K562 (cell line): ENCODE results near the gene MIEN1. TPM values are rescaled to one million over a fixed set of nuclear protein-coding genes. Genes with fewer than 3 reads are reported as not detected.

Experiments
- CXXC5 ChIP-seq: fragments of 250-450 bp; sonication (Bioruptor Pico); IDR thresholded peaks from 2 replicates; pipeline ENCODE4 v1.8.0; 2022; ENCODE audit warnings: inconsistent platforms, mild to moderate bottlenecking, moderate library complexity
- FOXK1 ChIP-seq: sonication (generic); formaldehyde crosslinking; IDR thresholded peaks from 2 replicates; pipeline ENCODE4 v1.8.0; 2022; ENCODE audit warnings: missing genetic modification reagents, mild to moderate bottlenecking, borderline replicate concordance
- FOXP1 ChIP-seq: sonication (generic); formaldehyde crosslinking; IDR thresholded peaks from 2 replicates; pipeline ENCODE4 v1.8.0; 2022; ENCODE audit warnings: mild to moderate bottlenecking, missing genetic modification reagents
- GTF2A2 ChIP-seq: IDR thresholded peaks from 2 replicates; pipeline ENCODE4 v1.6.1; 2016; ENCODE audit warnings: mild to moderate bottlenecking, missing genetic modification characterization, missing compliant biosample characterization
- KLF16 ChIP-seq: IDR thresholded peaks from 2 replicates; pipeline ENCODE4 v1.6.1; 2016; ENCODE audit warnings: antibody characterized with exemption
- MCM5 ChIP-seq: fragments of 450-650 bp; IDR thresholded peaks from 2 replicates; pipeline ENCODE4 v1.6.1; 2016; ENCODE audit warnings: low read depth
- RBM25 ChIP-seq: fragments of 200-400 bp; formaldehyde crosslinking; IDR thresholded peaks from 2 replicates; pipeline ENCODE4 v1.6.1; 2018; ENCODE audit warnings: low read length, low read depth, moderate library complexity; ENCODE audit not compliant: severe bottlenecking
- SMARCA4 ChIP-seq: fragments of 450-650 bp; IDR thresholded peaks from 2 replicates; pipeline ENCODE4 v1.6.1; 2016
- TBP ChIP-seq: optimal IDR thresholded peaks from 2 replicates; pipeline ENCODE3; 2011; ENCODE audit warnings: low read depth, low read length, improper control_type of control experiment
- ZBTB17 ChIP-seq: fragments of 450-650 bp; formaldehyde crosslinking; IDR thresholded peaks from 2 replicates; pipeline ENCODE4 v1.4.0; 2020; ENCODE audit warnings: mild to moderate bottlenecking
- ZNF41 ChIP-seq: fragments of 250-450 bp; sonication (Bioruptor Pico); conservative IDR thresholded peaks from 2 replicates; pipeline ENCODE4 v1.4.0; 2020; ENCODE audit warnings: mild to moderate bottlenecking
- ZNF445 ChIP-seq: fragments of 250-450 bp; sonication (Bioruptor Pico); IDR thresholded peaks from 2 replicates; pipeline ENCODE4 v1.4.0; 2020; ENCODE audit warnings: low read depth, mild to moderate bottlenecking, moderate library complexity
- ZZZ3 ChIP-seq: fragments of 450-650 bp; IDR thresholded peaks from 2 replicates; pipeline ENCODE4 v1.6.1; 2016; ENCODE audit warnings: antibody characterized with exemption, mild to moderate bottlenecking, moderate library complexity
- polyA plus RNA-seq, 8 experiments: library from polyadenylated mRNA; depleted of rRNA in 4 of 8; stranded (reverse) in 5 of 8; unstranded in 3 of 8; fragments of >200 nt; fragmentation: Nextera tagmentation in 2 of 8; fragmentation: Illumina TruSeq in 1 of 8; extraction: Ambion mirVana in 2 of 8; extraction: Trizol in 1 of 8; gene quantifications; 2 replicates each; pipeline versions ENCODE4 v1.2.1 to v1.2.3, GENCODE V29; 2011 to 2014; ENCODE audit warnings: inconsistent platforms in 1 of 8, missing spikeins in 1 of 8
- total RNA-seq, 7 experiments: library from RNA; depleted of rRNA in 6 of 7; stranded (reverse); fragments of >200 nt in 6 of 7; fragmentation: Illumina TruSeq in 2 of 7; extraction: Trizol in 2 of 7; gene quantifications; 2 replicates each; pipeline versions ENCODE4 v1.2.1 to v1.2.3, GENCODE V29; 2011 to 2021; ENCODE audit warnings: low replicate concordance in 1 of 7
- TF ChIP-seq, protein P1 (sequence below): fragments of 450-650 bp; IDR thresholded peaks from 2 replicates; pipeline ENCODE4 v1.6.1; 2016; ENCODE audit warnings: antibody characterized with exemption
- TF ChIP-seq, protein P2 (sequence below): fragments of 450-650 bp; formaldehyde crosslinking; IDR thresholded peaks from 2 replicates; pipeline ENCODE4 v1.4.0; 2020; ENCODE audit warnings: mild to moderate bottlenecking, moderate library complexity
- TF ChIP-seq, protein P3 (sequence below): sonication (generic); formaldehyde crosslinking; IDR thresholded peaks from 2 replicates; pipeline ENCODE4 v1.8.1; 2023; ENCODE audit warnings: mild to moderate bottlenecking, missing genetic modification reagents
- TF ChIP-seq, protein P4 (sequence below): fragments of 250-450 bp; sonication (Bioruptor Pico); IDR thresholded peaks from 2 replicates; pipeline ENCODE4 v1.5.0; 2021

MIEN1 gene
- total and polyA plus RNA-seq, 9 of the 15 experiments (the other 6 are each of a cell fraction or from before 2014, with no cell fraction given), result 61.3 to 142 (median 78.9) TPM

DNA sequence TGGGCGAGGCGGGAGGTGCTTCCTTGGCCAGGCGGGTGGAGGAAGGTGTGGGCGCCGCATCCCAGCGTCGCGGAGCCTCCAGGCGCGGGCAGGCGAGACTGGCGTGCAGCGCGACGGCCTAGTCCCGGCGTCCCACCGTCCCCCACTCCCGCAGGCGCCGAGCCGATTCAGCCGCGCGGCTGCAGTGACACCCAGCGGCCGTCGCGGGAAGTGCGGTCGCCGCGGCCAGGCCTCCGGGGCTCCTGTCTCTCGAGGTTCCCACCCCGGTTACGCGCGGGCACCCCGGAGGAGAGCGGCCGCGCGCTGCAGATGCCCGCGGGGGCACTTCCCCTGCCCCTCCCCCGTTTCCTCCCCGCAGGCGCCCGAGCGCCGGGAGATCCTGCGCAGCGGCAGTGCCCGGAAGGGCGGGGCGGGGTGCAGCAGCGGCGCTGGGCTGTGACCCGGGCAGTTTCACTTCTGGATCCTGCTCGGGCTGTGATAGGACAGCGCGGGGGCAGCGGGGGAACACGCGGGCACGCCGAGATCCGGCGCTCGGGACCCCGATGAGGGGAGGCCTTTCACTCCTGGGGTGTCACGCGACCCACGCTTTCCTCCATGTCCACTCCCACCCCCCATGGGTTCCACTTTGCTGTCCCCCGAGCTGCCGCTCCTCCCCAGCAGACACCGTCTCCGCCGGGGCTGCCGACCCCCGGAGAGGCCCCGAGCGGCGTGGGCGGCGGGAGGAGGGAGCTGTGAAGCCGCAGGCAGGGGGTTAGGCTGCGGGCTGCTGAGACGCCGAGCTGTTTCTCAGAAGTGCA is 24.0 kb upstream of the MIEN1 start (continued):
- TF ChIP-seq, protein P1, sequence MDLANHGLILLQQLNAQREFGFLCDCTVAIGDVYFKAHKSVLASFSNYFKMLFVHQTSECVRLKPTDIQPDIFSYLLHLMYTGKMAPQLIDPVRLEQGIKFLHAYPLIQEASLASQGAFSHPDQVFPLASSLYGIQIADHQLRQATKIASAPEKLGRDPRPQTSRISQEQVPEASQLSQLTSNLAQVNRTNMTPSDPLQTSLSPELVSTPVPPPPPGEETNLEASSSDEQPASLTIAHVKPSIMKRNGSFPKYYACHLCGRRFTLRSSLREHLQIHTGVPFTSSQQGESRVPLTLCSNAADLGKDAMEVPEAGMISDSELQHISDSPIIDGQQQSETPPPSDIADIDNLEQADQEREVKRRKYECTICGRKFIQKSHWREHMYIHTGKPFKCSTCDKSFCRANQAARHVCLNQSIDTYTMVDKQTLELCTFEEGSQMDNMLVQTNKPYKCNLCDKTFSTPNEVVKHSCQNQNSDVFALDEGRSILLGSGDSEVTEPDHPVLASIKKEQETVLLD, result 0 out of 2 replicates have a peak, but pooled peaks have one; percentile 22
- TF ChIP-seq FOXP1 (CRISPR knock-in tag), result peak; percentile 95
- TF ChIP-seq, protein P2, sequence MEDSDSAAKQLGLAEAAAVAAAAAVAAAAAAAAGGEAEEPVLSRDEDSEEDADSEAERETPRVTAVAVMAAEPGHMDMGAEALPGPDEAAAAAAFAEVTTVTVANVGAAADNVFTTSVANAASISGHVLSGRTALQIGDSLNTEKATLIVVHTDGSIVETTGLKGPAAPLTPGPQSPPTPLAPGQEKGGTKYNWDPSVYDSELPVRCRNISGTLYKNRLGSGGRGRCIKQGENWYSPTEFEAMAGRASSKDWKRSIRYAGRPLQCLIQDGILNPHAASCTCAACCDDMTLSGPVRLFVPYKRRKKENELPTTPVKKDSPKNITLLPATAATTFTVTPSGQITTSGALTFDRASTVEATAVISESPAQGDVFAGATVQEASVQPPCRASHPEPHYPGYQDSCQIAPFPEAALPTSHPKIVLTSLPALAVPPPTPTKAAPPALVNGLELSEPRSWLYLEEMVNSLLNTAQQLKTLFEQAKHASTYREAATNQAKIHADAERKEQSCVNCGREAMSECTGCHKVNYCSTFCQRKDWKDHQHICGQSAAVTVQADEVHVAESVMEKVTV (CRISPR knock-in tag), result peak; percentile 78
- TF ChIP-seq MCM5, result no peak
- no peak for TF ChIP-seq GTF2A2 (tag)
- TF ChIP-seq ZNF41 (CRISPR knock-in tag), result no peak
- peak; percentile 51 for TF ChIP-seq TBP
- TF ChIP-seq, protein P3, sequence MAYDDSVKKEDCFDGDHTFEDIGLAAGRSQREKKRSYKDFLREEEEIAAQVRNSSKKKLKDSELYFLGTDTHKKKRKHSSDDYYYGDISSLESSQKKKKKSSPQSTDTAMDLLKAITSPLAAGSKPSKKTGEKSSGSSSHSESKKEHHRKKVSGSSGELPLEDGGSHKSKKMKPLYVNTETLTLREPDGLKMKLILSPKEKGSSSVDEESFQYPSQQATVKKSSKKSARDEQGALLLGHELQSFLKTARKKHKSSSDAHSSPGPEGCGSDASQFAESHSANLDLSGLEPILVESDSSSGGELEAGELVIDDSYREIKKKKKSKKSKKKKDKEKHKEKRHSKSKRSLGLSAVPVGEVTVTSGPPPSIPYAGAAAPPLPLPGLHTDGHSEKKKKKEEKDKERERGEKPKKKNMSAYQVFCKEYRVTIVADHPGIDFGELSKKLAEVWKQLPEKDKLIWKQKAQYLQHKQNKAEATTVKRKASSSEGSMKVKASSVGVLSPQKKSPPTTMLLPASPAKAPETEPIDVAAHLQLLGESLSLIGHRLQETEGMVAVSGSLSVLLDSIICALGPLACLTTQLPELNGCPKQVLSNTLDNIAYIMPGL (CRISPR knock-in tag), result peak; percentile 86
- TF ChIP-seq, protein P4, sequence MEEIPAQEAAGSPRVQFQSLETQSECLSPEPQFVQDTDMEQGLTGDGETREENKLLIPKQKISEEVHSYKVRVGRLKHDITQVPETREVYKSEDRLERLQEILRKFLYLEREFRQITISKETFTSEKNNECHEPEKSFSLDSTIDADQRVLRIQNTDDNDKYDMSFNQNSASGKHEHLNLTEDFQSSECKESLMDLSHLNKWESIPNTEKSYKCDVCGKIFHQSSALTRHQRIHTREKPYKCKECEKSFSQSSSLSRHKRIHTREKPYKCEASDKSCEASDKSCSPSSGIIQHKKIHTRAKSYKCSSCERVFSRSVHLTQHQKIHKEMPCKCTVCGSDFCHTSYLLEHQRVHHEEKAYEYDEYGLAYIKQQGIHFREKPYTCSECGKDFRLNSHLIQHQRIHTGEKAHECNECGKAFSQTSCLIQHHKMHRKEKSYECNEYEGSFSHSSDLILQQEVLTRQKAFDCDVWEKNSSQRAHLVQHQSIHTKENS (CRISPR knock-in tag), result no peak
- no peak for TF ChIP-seq ZNF445 (CRISPR knock-in tag)
- peak; percentile 51 for TF ChIP-seq RBM25
- no peak for TF ChIP-seq ZZZ3
- TF ChIP-seq KLF16, result no peak; the same call in 1 of the 2 replicates
- TF ChIP-seq CXXC5 (CRISPR knock-in tag), result peak; percentile 91
- TF ChIP-seq SMARCA4, result no peak
- peak; percentile 34; the same call in 1 of the 2 replicates for TF ChIP-seq ZBTB17 (CRISPR knock-in tag)
- TF ChIP-seq FOXK1 (CRISPR knock-in tag), result no peak
